Activated CD4-positive, alpha-beta T cell treated with anti-CD3 and anti-CD28 coated beads, Interleukin-10, Interleukin-2, amounts not matched to agents 100 ng/mL and 50 ng/mL, durations not matched to agents 16 hours and 8 hours (primary cell): ENCODE results near the gene TNFAIP3.

ENCODE experiments used
- DNase-seq: peaks from one replicate; pipeline ENCODE4 v3.0.0-alpha.2; 2020

Gene TNFAIP3

DNA sequence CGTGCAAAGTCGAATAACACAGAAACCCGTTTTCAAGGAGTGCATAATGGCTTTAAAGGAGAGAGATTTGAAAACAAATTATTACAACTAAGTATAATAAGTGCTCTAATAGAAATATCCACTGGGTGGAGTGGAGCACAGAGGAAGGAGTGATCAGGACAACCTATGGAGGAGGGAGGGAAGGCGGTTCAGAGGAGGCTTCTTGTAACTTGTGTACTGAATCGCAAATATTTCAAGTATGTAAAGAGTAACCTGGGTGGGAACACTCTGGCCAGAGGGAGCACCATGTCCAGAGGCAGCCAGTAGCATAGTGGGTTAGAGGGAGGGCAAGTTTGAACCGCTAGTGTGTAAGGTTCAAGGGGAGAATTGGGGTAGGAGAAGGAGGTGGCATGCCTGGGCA lies 21.6 kb upstream of the TNFAIP3 start:
- no peak for DNase-seq

GRCh38 chr6:137846274-137846673 lies 20.8 kb upstream of the TNFAIP3 start:
- DNase-seq, result no peak

GRCh38 chr6:137846772-137847313 lies 20.2 kb upstream of the TNFAIP3 start:
- peak; percentile 42 for DNase-seq

DNA sequence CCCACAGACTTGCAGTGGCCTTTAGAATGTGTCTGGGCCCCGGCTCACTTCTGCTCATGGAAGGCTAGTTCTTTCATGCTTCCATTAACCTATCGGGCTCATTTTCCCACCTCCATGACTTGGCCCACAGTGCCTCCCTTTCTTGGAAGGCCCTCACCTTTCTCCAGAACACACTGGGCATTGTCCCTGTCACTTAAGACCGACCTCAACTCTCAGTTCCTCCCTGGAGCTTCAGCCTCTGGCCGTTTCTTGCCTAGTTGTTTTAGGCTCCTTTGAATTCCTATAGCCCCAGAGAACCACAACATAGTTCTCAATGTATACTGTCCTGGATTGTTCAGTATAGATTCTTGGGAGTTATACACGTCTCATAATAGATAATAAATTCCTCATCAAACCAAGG lies 19.3 kb upstream of the TNFAIP3 start:
- DNase-seq, result no peak

DNA sequence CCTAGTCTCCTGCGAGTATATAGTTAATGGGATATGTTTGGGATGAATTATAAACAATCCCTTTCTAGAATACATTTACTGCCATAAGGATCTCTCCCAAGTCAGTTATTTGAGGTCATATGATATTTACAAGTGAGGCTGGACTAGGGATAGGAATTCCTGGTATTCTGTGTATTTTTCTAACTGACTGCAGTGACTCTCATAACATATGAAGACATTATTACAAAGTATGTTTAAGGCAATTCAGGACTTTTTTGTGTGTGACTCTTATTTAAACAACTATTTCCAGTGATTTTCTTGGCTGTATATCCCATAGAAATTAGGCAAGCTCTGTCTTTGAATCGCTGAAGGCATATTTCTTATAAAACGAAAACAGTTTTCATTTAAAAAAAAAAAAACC lies 18.4 kb upstream of the TNFAIP3 start:
- no peak for DNase-seq

GRCh38 chr6:137849181-137849980 lies 17.7 kb upstream of the TNFAIP3 start:
- peak; percentile 91 for DNase-seq

DNA sequence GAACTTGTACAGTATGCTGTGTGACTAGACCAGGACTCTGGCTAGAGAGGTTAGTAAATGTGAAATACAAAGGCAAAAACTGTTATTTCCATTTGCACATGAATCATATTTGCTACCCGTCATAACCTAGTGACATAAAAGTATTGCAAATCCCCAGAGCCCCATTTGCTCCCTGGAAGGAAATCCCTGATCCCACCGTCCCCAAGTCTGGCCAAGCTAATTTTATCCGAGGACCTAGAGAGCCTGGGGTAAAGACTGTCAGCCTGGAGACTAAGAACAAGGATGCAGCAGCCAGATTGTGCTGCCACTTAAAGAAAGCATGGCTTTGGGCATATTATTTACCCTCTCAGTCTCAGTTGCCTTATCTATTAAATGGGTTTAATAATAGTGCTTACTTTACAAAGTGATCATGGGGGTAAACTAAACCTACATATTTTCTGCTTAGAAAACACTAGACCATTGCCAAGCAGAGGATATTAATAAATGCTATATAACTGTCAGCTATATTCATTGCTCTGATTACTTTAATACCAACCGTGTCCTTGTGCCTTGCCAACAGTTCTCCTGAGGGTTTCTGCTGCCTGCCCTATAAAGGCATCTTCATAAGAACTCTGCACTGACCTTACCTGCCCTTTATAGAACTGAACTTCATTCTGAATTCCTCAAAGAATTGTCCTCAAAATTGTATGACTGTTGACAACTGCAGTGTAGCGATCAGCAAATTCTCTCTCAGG lies 16.9 kb upstream of the TNFAIP3 start:
- no peak for DNase-seq

DNA sequence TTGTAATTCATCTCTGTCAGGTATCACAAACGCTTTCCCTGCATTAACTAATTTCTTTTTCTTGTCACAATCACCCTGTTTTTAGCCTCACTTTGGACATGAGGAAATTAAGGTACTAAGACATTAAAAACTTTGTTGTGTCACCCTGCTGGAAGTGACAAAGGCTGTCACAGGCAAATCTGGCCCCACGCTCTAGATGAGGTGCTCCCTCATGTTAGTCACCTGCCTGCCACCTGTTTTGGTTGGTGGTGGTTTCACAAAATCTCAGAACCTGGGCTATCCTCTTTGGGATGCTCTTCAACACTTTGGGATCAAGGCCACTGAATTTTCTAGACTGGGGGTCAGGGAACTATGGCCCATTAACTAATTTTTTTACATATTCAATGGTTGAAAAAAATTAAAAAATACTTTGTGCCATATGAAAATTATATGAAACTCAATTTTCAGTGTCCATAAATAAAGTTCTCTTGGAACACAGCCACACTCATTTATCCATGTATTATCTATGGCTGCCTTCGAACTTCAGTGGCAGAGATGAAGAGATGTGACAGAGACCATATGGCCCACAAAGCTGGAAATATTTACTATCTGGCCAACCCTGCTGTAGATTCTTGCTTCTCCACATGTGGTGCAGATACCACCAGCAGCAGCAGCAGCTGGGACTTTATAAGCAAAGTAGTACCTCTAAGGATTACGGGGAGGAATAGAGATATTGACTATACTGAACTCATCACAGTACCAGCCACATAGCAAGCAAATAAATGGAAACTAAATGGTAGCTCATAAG lies 16.1 kb upstream of the TNFAIP3 start:
- peak; percentile 17 for DNase-seq

DNA sequence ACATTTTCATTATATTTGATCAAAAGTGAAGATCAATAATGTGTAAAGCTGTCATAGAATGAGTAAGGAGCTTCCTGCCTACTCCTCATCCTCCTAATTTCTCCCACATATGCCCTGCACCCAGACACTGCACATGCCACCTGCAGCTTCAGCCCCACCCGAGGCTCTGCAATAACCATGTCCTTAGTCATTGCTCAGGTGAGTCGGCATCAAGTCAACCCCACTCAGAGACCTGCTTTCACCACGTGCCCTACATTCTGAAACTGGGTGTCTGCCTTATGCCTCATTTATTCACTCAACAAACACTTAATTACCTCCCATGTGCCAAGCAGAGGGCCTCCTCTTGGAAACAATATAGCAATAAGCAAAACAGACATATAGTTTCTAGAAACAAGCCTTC lies 15.4 kb upstream of the TNFAIP3 start:
- DNase-seq, result peak; percentile 45

DNA sequence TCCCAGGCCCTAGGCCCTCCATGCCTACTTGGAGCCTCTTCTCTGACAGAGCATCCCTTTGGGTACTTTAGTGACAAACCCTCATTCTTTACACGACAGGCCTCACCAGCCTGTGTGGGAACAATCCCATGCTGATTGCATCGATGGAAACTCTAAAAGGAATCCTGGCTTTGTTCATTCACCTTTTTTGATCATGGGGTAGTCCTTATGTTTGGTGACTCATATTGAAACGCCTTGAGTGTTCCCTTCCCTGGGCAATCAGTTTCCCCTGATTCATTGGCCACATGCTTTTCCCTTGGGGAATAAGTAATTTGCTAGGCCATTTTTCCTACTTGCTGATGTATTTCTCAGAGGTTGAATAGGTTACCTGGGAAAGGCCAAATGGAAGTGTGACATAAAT lies 14.7 kb upstream of the TNFAIP3 start:
- DNase-seq, result no peak

GRCh38 chr6:137852811-137853210 lies 14.2 kb upstream of the TNFAIP3 start:
- DNase-seq, result no peak

- no peak for DNase-seq
Measured at GRCh38 chr6:137853569-137854213, 13.4 kb upstream of the TNFAIP3 start.

- DNase-seq, result no peak
Measured at GRCh38 chr6:137856138-137856898, 10.7 kb upstream of the TNFAIP3 start.

GRCh38 chr6:137859025-137859424 lies 8.0 kb upstream of the TNFAIP3 start:
- no peak for DNase-seq

- no peak for DNase-seq
Measured at GRCh38 chr6:137860394-137861005, 6.6 kb upstream of the TNFAIP3 start.

- no peak for DNase-seq
Measured at GRCh38 chr6:137861550-137862337, 5.3 kb upstream of the TNFAIP3 start.

GRCh38 chr6:137862419-137863090 lies 4.5 kb upstream of the TNFAIP3 start:
- no peak for DNase-seq

- DNase-seq, result no peak
Measured at GRCh38 chr6:137863091-137863797, 3.8 kb upstream of the TNFAIP3 start.

DNA sequence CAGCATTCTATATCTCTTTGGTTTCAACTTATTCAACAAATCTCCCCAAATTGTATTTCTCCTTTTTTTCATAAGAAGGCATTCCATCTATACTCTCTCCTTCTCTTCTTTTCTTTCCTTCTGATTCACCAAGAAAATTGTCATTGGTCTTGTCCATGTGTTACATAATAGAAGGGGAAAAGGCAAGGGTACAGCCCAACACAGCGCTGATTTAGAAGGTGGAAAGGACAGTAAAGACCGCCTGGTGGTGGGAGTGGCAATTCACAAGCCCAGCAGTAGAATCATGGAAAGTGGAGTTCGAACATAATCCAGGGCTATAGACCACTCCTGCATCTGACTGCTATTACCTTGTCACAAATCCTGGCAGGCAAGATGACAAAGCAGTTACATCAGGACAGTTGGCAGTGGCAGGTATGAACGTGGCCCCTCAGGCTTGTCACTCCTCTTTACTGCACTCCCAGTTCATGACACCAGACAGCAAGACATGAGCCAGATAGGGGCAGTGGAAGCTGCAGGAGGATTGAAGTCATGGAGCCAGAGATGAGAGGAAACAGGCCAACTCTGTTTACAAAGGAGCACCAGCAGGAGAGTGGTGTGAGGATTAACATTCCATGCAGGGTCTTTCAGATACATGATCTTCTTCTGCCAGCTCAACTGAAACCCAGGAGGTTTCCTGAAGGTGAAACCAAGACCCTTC lies 2.1 kb upstream of the TNFAIP3 start:
- DNase-seq, result no peak
